IMR-90 (cell line): Measurements from ENCODE around the gene MAP1A. TPM values are rescaled to one million over a fixed set of nuclear protein-coding genes. Genes with fewer than 3 reads are reported as not detected.
A peak's percentile ranks its signal among the peaks of the same experiment; 100 is the strongest.

Experiments used
- ATAC-seq: fragments of 200-7000 bp; cut with Tn5 transposase; 2 replicates; pipeline ENCODE4 v1.9.1; 2020; ENCODE audit warnings: low read depth, mild to moderate bottlenecking, moderate library complexity
- BruUV-seq: library from RNA; stranded (reverse); fragments of 400-500 nt; replicated peaks from 2 replicates; lab custom pipeline; 2021; lab: Mats Ljungman, UMichigan
- CTCF ChIA-PET: fragments of 300-600 bp; formaldehyde crosslinking; extraction: SDS; loops from one replicate; lab custom pipeline; 2021; ENCODE audit warnings: antibody characterized with exemption; lab: Yijun Ruan, JAX
- POLR2A ChIA-PET: fragments of 300-600 bp; sonication (Branson Sonifier 250); formaldehyde crosslinking; loops from one replicate; lab custom pipeline; 2022; ENCODE audit warnings: antibody characterized with exemption; ENCODE audit not compliant: unreplicated experiment; lab: Charles Lee
- DNase-seq: peaks from one replicate; pipeline ENCODE4 v3.0.0; 2013
- H2AFZ ChIP-seq: replicated peaks from 2 replicates; pipeline ENCODE3; 2013; ENCODE audit warnings: low read length, mild to moderate bottlenecking; ENCODE audit not compliant: poor library complexity
- H2AK5ac ChIP-seq: 2 replicates; pipeline ENCODE4 v1.6.1; 2013; ENCODE audit warnings: low read depth, low read length, inconsistent platforms
- H2AK9ac ChIP-seq: replicated peaks from 2 replicates; pipeline ENCODE3; 2013; ENCODE audit warnings: mild to moderate bottlenecking, low read depth, low read length, moderate library complexity; ENCODE audit not compliant: poor library complexity
- H2BK120ac ChIP-seq: 2 replicates; pipeline ENCODE4 v1.6.1; 2013; ENCODE audit warnings: low read depth, low read length, inconsistent platforms
- H2BK15ac ChIP-seq: 3 replicates; pipeline ENCODE4 v1.6.1; 2013; ENCODE audit warnings: low read depth, low read length, inconsistent platforms
- H2BK20ac ChIP-seq: 2 replicates; pipeline ENCODE4 v1.6.1; 2013; ENCODE audit warnings: low read depth, mild to moderate bottlenecking, inconsistent platforms, low read length, moderate library complexity
- H2BK5ac ChIP-seq: 2 replicates; pipeline ENCODE4 v1.6.1; 2013; ENCODE audit warnings: mild to moderate bottlenecking, low read depth, low read length, inconsistent platforms; ENCODE audit not compliant: poor library complexity, severe bottlenecking
- H3K14ac ChIP-seq: replicated peaks from 2 replicates; pipeline ENCODE4 v1.6.1; 2013; ENCODE audit warnings: low read depth, low read length, inconsistent platforms
- H3K18ac ChIP-seq: 2 replicates; pipeline ENCODE4 v1.6.1; 2013; ENCODE audit warnings: low read depth, low read length, control low read depth
- H3K23ac ChIP-seq: 2 replicates; pipeline ENCODE4 v1.6.1; 2013; ENCODE audit warnings: low read depth, low read length, inconsistent platforms
- H3K27ac ChIP-seq: 2 replicates; pipeline ENCODE4 v1.5.1; 2013; ENCODE audit warnings: mild to moderate bottlenecking, control low read depth, low read length; ENCODE audit not compliant: insufficient read depth
- H3K27me3 ChIP-seq: 2 replicates; pipeline ENCODE4 v1.6.1; 2013; ENCODE audit warnings: low read length; ENCODE audit not compliant: control insufficient read depth, insufficient read depth
- H3K36me3 ChIP-seq: 2 replicates; pipeline ENCODE4 v1.6.1; 2013; ENCODE audit warnings: low read length, mixed read lengths; ENCODE audit not compliant: control insufficient read depth, insufficient read depth
- H3K4ac ChIP-seq: 2 replicates; pipeline ENCODE4 v1.6.1; 2013; ENCODE audit warnings: low read depth, low read length, inconsistent platforms
- H3K4me1 ChIP-seq: 2 replicates; pipeline ENCODE4 v1.6.1; 2013; ENCODE audit warnings: low read length, mixed read lengths; ENCODE audit not compliant: control insufficient read depth, insufficient read depth
- H3K4me2 ChIP-seq: 2 replicates; pipeline ENCODE4 v1.6.1; 2013; ENCODE audit warnings: low read depth, mild to moderate bottlenecking, control low read depth, low read length, moderate library complexity
- H3K4me3 ChIP-seq: 2 replicates; pipeline ENCODE4 v1.5.1; 2013; ENCODE audit warnings: low read depth, mild to moderate bottlenecking, control low read depth, low read length, moderate library complexity; ENCODE audit not compliant: insufficient read depth
- H3K56ac ChIP-seq: 2 replicates; pipeline ENCODE4 v1.6.1; 2013; ENCODE audit warnings: low read length, inconsistent platforms; ENCODE audit not compliant: insufficient read depth; ENCODE audit errors: extremely low read depth
- H3K79me1 ChIP-seq, 2 experiments: 2 replicates each; pipeline ENCODE4 v1.6.1; 2013; ENCODE audit warnings: low read length in 2 of 2, inconsistent platforms in 1 of 2, low read depth in 1 of 2
- H3K9ac ChIP-seq: 2 replicates; pipeline ENCODE4 v1.6.1; 2013; ENCODE audit warnings: low read depth, low read length, control low read depth
- H3K9me1 ChIP-seq: 2 replicates; pipeline ENCODE4 v1.6.1; 2013; ENCODE audit warnings: low read length, inconsistent platforms; ENCODE audit not compliant: insufficient read depth
- H3K9me3 ChIP-seq: 2 replicates; pipeline ENCODE4 v1.6.1; 2013; ENCODE audit warnings: low read length; ENCODE audit not compliant: control insufficient read depth, insufficient read depth
- H4K20me1 ChIP-seq: 2 replicates; pipeline ENCODE4 v1.6.1; 2013; ENCODE audit warnings: low read length, inconsistent platforms; ENCODE audit not compliant: insufficient read depth
- H4K5ac ChIP-seq: 2 replicates; pipeline ENCODE4 v1.6.1; 2013; ENCODE audit warnings: mild to moderate bottlenecking, low read depth, low read length, control low read depth
- H4K8ac ChIP-seq, 2 experiments: 2 replicates each; pipeline ENCODE4 v1.6.1; 2013; ENCODE audit warnings: low read depth in 2 of 2, low read length in 2 of 2, control low read depth in 1 of 2, inconsistent platforms in 1 of 2
- H4K91ac ChIP-seq: 2 replicates; pipeline ENCODE4 v1.6.1; 2013; ENCODE audit warnings: low read depth, low read length, inconsistent platforms; ENCODE audit not compliant: insufficient read depth
- BHLHE40 ChIP-seq: fragments of 150-350 bp; IDR thresholded peaks from 2 replicates; pipeline ENCODE4 v1.6.1; 2016; ENCODE audit warnings: mild to moderate bottlenecking, low read depth, low read length
- CEBPB ChIP-seq: IDR thresholded peaks from 2 replicates; pipeline ENCODE4 v1.6.1; 2012; ENCODE audit warnings: low read depth, low read length, improper control_type of control experiment
- CHD1 ChIP-seq: IDR thresholded peaks from 2 replicates; pipeline ENCODE4 v1.6.1; 2012; ENCODE audit warnings: low read depth, low read length, improper control_type of control experiment
- CTCF ChIP-seq: conservative IDR thresholded peaks from 2 replicates; pipeline ENCODE4 v1.5.1; 2012; ENCODE audit warnings: mild to moderate bottlenecking, low read depth, low read length, improper control_type of control experiment
- ELK1 ChIP-seq: fragments of 150-350 bp; IDR thresholded peaks from 2 replicates; pipeline ENCODE4 v1.6.1; 2016; ENCODE audit warnings: low read depth, mild to moderate bottlenecking, low read length, moderate library complexity, borderline replicate concordance
- FOS ChIP-seq: fragments of 150-350 bp; IDR thresholded peaks from 2 replicates; pipeline ENCODE4 v1.6.1; 2016; ENCODE audit warnings: low read depth, low read length
- MAFK ChIP-seq: IDR thresholded peaks from 2 replicates; pipeline ENCODE4 v1.6.1; 2012; ENCODE audit warnings: low read depth, low read length, improper control_type of control experiment
- MAZ ChIP-seq: IDR thresholded peaks from 2 replicates; pipeline ENCODE4 v1.6.1; 2012; ENCODE audit warnings: low read depth, mild to moderate bottlenecking, low read length, improper control_type of control experiment, moderate library complexity, borderline replicate concordance
- MXI1 ChIP-seq: IDR thresholded peaks from 2 replicates; pipeline ENCODE4 v1.6.1; 2012; ENCODE audit warnings: low read depth, mild to moderate bottlenecking, low read length, moderate library complexity, borderline replicate concordance
- NFE2L2 ChIP-seq: fragments of 150-350 bp; IDR thresholded peaks from 2 replicates; pipeline ENCODE4 v1.6.1; 2016; ENCODE audit warnings: low read depth, mild to moderate bottlenecking, low read length
- POLR2A ChIP-seq: IDR thresholded peaks from 2 replicates; pipeline ENCODE4 v1.6.1; 2012; ENCODE audit warnings: mild to moderate bottlenecking, low read depth, low read length
- RAD21 ChIP-seq: IDR thresholded peaks from 2 replicates; pipeline ENCODE4 v1.6.1; 2012; ENCODE audit warnings: low read length, improper control_type of control experiment
- RCOR1 ChIP-seq: IDR thresholded peaks from 2 replicates; pipeline ENCODE4 v1.6.1; 2012; ENCODE audit warnings: mild to moderate bottlenecking, low read length, improper control_type of control experiment; ENCODE audit not compliant: insufficient replicate concordance
- RFX5 ChIP-seq: IDR thresholded peaks from 2 replicates; pipeline ENCODE4 v1.8.0; 2012; ENCODE audit warnings: low read depth, mild to moderate bottlenecking, low read length, moderate library complexity
- SMC3 ChIP-seq: fragments of 150-350 bp; IDR thresholded peaks from 2 replicates; pipeline ENCODE4 v1.6.1; 2016; ENCODE audit warnings: low read depth, mild to moderate bottlenecking, antibody characterized with exemption, low read length, moderate library complexity
- USF2 ChIP-seq: fragments of 150-350 bp; IDR thresholded peaks from 2 replicates; pipeline ENCODE4 v1.6.1; 2017; ENCODE audit warnings: mild to moderate bottlenecking, antibody characterized with exemption, low read length, low read depth
- WGBS, 2 experiments: methylation state at CpG; one replicate each; pipeline versions ENCODE4 v1.1.5 to v1.1.7; 2013; ENCODE audit warnings: missing lambda C conversion rate in 2 of 2; ENCODE audit not compliant: insufficient read length in 1 of 2; ENCODE audit errors: extremely low coverage in 2 of 2; 5-methylcytosine and 5-hydroxymethylcytosine counted together
- dilution Hi-C: fragments of 300-500 bp; cut with HindIII; formaldehyde crosslinking; loops from one replicate; pipeline ENCODE4 v1.14.3; 2018; ENCODE audit warnings: low sequenced_read_pairs; ENCODE audit not compliant: unreplicated experiment
- in situ Hi-C: fragments of 300-500 bp; cut with MboI; formaldehyde crosslinking; loops from 3 replicates; pipeline ENCODE4 v1.14.3; 2019; ENCODE audit warnings: low sequenced_read_pairs, inconsistent platforms, mixed read lengths
- intact Hi-C: fragments of 100-400 bp; cut with micrococcal nuclease; formaldehyde crosslinking; loops from 2 replicates; pipeline ENCODE4 v1.10.0; 2022
- polyA plus RNA-seq, 3 experiments: library from polyadenylated mRNA; depleted of rRNA; stranded (reverse); fragments of >200 nt; gene quantifications; 2 replicates each; pipeline ENCODE4 v1.2.3, GENCODE V29; 2012; ENCODE audit warnings: low replicate concordance in 1 of 3
- total RNA-seq: library from RNA; depleted of rRNA; stranded (reverse); fragments of >200 nt; gene quantifications from 2 replicates; pipeline ENCODE4 v1.2.3, GENCODE V29; 2012

The MAP1A gene
- total and polyA plus RNA-seq, 2 of the 4 experiments (the other 2 are of a cell fraction): 28.7 to 48.2 TPM

- POLR2A ChIA-PET: interaction anchor here (0.6 kb wide), 1 partner anchor 138 kb away, joined by 3 read pairs; the partner anchor contains the start of genes TUBGCP4 and ZSCAN29
- H3K36me3 ChIP-seq: no peaks in the 10 kb centered on the region
- H4K91ac ChIP-seq: no peak overlapping the region
- CTCF ChIA-PET: no interaction called here
- peak overlapping the region; percentile 37; the same call in 1 of the 2 replicates for H3K4ac ChIP-seq
- H2BK20ac ChIP-seq: no peak overlapping the region
- no peak overlapping the region for H2AFZ ChIP-seq
- H3K23ac ChIP-seq: peak overlapping the region; percentile 74; the same call in 1 of the 2 replicates
- H3K27ac ChIP-seq: no peak overlapping the region
- dilution Hi-C loops: no loop called here
- no peak overlapping the region for H3K56ac ChIP-seq
- H3K9me1 ChIP-seq: peaks cover 14% of the 10 kb centered on the region
- H3K27me3 ChIP-seq: no peaks in the 10 kb centered on the region
- H2BK120ac ChIP-seq: no peak overlapping the region
- peak overlapping the region; percentile 20 for H2BK5ac ChIP-seq
- no peak for ATAC-seq
- H3K9me3 ChIP-seq: no peaks in the 10 kb centered on the region
- peaks cover 11% of the 10 kb centered on the region for H3K4me1 ChIP-seq
- DNase-seq: no peak
- intact Hi-C loops: no loop called here
- H2AK5ac ChIP-seq: 0 out of 2 replicates have a peak overlapping the region, but pooled peaks have one; percentile 12
- H2BK15ac ChIP-seq: no peak overlapping the region
- H3K14ac ChIP-seq: peak overlapping the region; percentile 56; the same call in 1 of the 2 replicates
- H3K79me1 ChIP-seq: peaks cover 0 to 15% of the 10 kb centered on the region in 2 experiments; a peak in 3 of 4 replicates
- no peak overlapping the region for H2AK9ac ChIP-seq
- no CpG with 5 or more reads among the region's 1 CpG for WGBS, 2 experiments
- no TSS peak for BruUV-seq
- no peak overlapping the region for H3K4me2 ChIP-seq
- H4K5ac ChIP-seq: no peak overlapping the region
- in situ Hi-C loops: no loop called here
- no peaks in the 10 kb centered on the region for H4K20me1 ChIP-seq
- TF ChIP-seq BHLHE40: no peak
- TF ChIP-seq ELK1: no peak
- TF ChIP-seq CTCF: no peak
- TF ChIP-seq MXI1: no peak
- no peak for TF ChIP-seq SMC3
- no peak for TF ChIP-seq NFE2L2
- TF ChIP-seq RAD21: no peak
- no peak for TF ChIP-seq FOS
- no peak for TF ChIP-seq RFX5
- TF ChIP-seq POLR2A: no peak
- TF ChIP-seq CEBPB: no peak
- TF ChIP-seq USF2: no peak
- no peak for TF ChIP-seq MAFK
- TF ChIP-seq RCOR1: no peak
- TF ChIP-seq CHD1: no peak
- no peak for TF ChIP-seq MAZ
- no peak overlapping the region for H3K9ac ChIP-seq
- no peak overlapping the region for H3K18ac ChIP-seq
- no peak overlapping the region for H3K4me3 ChIP-seq
- H4K8ac ChIP-seq: no peak overlapping the region
Measured at GRCh38 chr15:43508421-43508820, 9.0 kb upstream of the MAP1A start.
